ENCODE results near the gene SEH1L.

The SEH1L gene

GRCh38 chr18:12929477-12930083, 18.2 kb upstream of the SEH1L start:
- Mint-ChIP-seq H3K4me3 (no peak overlapping the region), H3K9me3 (no peaks in the 10 kb centered on the region), H3K36me3 (no peaks in the 10 kb centered on the region), H3K27ac (peak overlapping the region; percentile 40), H3K4me1 (peaks cover 23% of the 10 kb centered on the region)
- DNase-seq (ENCODE audit: low spot score in 2 of 2) (no peak), ATAC-seq (peak; percentile 34)

- no peaks in the 10 kb centered on the region for H3K36me3 Mint-ChIP-seq
- H3K27ac Mint-ChIP-seq = peak overlapping the region; percentile 40
- H3K9me3 Mint-ChIP-seq = no peaks in the 10 kb centered on the region
- ATAC-seq (no peak), DNase-seq (ENCODE audit: low spot score in 2 of 2) (no peak)
- H3K4me1 Mint-ChIP-seq = peaks cover 21% of the 10 kb centered on the region
- H3K4me3 Mint-ChIP-seq = no peak overlapping the region
These were observed 17.4 kb upstream of the SEH1L start for GRCh38 chr18:12930376-12930775.

- ATAC-seq (no peak), DNase-seq (ENCODE audit: low spot score in 2 of 2) (no peak)
- peaks cover 20% of the 10 kb centered on the region for H3K4me1 Mint-ChIP-seq
- H3K36me3 Mint-ChIP-seq = no peaks in the 10 kb centered on the region
- no peaks in the 10 kb centered on the region for H3K9me3 Mint-ChIP-seq
- no peak overlapping the region for H3K4me3 Mint-ChIP-seq
- no peak overlapping the region for H3K27ac Mint-ChIP-seq
These were observed 16.9 kb upstream of the SEH1L start for GRCh38 chr18:12930908-12931307.

- Mint-ChIP-seq H3K27ac (no peak overlapping the region), H3K4me1 (peaks cover 20% of the 10 kb centered on the region), H3K36me3 (no peaks in the 10 kb centered on the region), H3K4me3 (no peak overlapping the region), H3K9me3 (no peaks in the 10 kb centered on the region)
- ATAC-seq (no peak), DNase-seq (ENCODE audit: low spot score in 2 of 2) (no peak)
These were observed 14.5 kb upstream of the SEH1L start for GRCh38 chr18:12933327-12933726.

- no peaks in the 10 kb centered on the region for H3K9me3 Mint-ChIP-seq
- DNase-seq (ENCODE audit: low spot score in 2 of 2) (peak; percentile 50 to 78), ATAC-seq (peak; percentile 87)
- H3K36me3 Mint-ChIP-seq = no peaks in the 10 kb centered on the region
- no peak overlapping the region for H3K27ac Mint-ChIP-seq
- peaks cover 16% of the 10 kb centered on the region for H3K4me1 Mint-ChIP-seq
- H3K4me3 Mint-ChIP-seq = no peak overlapping the region
These were observed 13.2 kb upstream of the SEH1L start for GRCh38 chr18:12934454-12935071.

GRCh38 chr18:12939162-12939561, 8.6 kb upstream of the SEH1L start:
- H3K9me3 Mint-ChIP-seq = no peaks in the 10 kb centered on the region
- no peaks in the 10 kb centered on the region for H3K36me3 Mint-ChIP-seq
- no peak for DNase-seq (ENCODE audit: low spot score in 2 of 2)
- H3K4me3 Mint-ChIP-seq = no peak overlapping the region
- no peak for ATAC-seq
- peaks cover 6% of the 10 kb centered on the region for H3K4me1 Mint-ChIP-seq
- no peak overlapping the region for H3K27ac Mint-ChIP-seq

GRCh38 chr18:12943215-12943614, 4.6 kb upstream of the SEH1L start:
- Mint-ChIP-seq H3K36me3 (peaks cover 6% of the 10 kb centered on the region), H3K27ac (no peak overlapping the region), H3K4me3 (no peak overlapping the region), H3K4me1 (peaks cover 18% of the 10 kb centered on the region), H3K9me3 (no peaks in the 10 kb centered on the region)
- DNase-seq (ENCODE audit: low spot score in 2 of 2) (no peak), ATAC-seq (no peak)

GRCh38 chr18:12944709-12945108, 3.1 kb upstream of the SEH1L start:
- Mint-ChIP-seq H3K36me3 (peaks cover 20% of the 10 kb centered on the region), H3K4me3 (no peak overlapping the region), H3K27ac (no peak overlapping the region), H3K4me1 (peaks cover 20% of the 10 kb centered on the region), H3K9me3 (no peaks in the 10 kb centered on the region)
- ATAC-seq (no peak), DNase-seq (ENCODE audit: low spot score in 2 of 2) (no peak)

- DNase-seq (ENCODE audit: low spot score in 2 of 2) (peak in 1 of 2 donors; percentile 7), ATAC-seq (no peak)
These were observed 1.1 kb upstream of the SEH1L start for GRCh38 chr18:12946549-12947284.

GRCh38 chr18:12948050-12948804, 416 bp downstream of the SEH1L start:
- peak overlapping the region; percentile 95 for H3K4me3 Mint-ChIP-seq
- H3K36me3 Mint-ChIP-seq = peaks cover 41% of the 10 kb centered on the region
- H3K27ac Mint-ChIP-seq = peak overlapping the region; percentile 94

More at GRCh38 chr18:12946549-12947284, 1.1 kb upstream of the SEH1L start:
- peaks cover 30% of the 10 kb centered on the region for H3K36me3 Mint-ChIP-seq
- peak overlapping the region; percentile 95 for H3K4me3 Mint-ChIP-seq
- peak overlapping the region; percentile 94 for H3K27ac Mint-ChIP-seq
- H3K4me1 Mint-ChIP-seq = peaks cover 25% of the 10 kb centered on the region
- H3K9me3 Mint-ChIP-seq = no peaks in the 10 kb centered on the region

GRCh38 chr18:12958478-12958877, 10.7 kb downstream of the SEH1L start:
- peaks cover 99% of the 10 kb centered on the region for H3K36me3 Mint-ChIP-seq
- ATAC-seq = no peak
- DNase-seq (ENCODE audit: low spot score in 2 of 2) = no peak
- H3K9me3 Mint-ChIP-seq = no peaks in the 10 kb centered on the region
- H3K27ac Mint-ChIP-seq = no peak overlapping the region
- no peak overlapping the region for H3K4me3 Mint-ChIP-seq
- peaks cover 9% of the 10 kb centered on the region for H3K4me1 Mint-ChIP-seq

More at GRCh38 chr18:12948050-12948804, 416 bp downstream of the SEH1L start:
- H3K9me3 Mint-ChIP-seq = no peaks in the 10 kb centered on the region
- ATAC-seq (peak; percentile 91), DNase-seq (ENCODE audit: low spot score in 2 of 2) (peak; percentile 94 to 99)
- H3K4me1 Mint-ChIP-seq = peaks cover 25% of the 10 kb centered on the region

- Mint-ChIP-seq H3K27ac (no peak overlapping the region), H3K4me3 (no peak overlapping the region), H3K36me3 (peaks cover 99% of the 10 kb centered on the region), H3K4me1 (peaks cover 9% of the 10 kb centered on the region), H3K9me3 (no peaks in the 10 kb centered on the region)
- ATAC-seq = no peak
- no peak for DNase-seq (ENCODE audit: low spot score in 2 of 2)
These were observed 12.6 kb downstream of the SEH1L start for GRCh38 chr18:12960395-12960794.

- ATAC-seq (no peak), DNase-seq (ENCODE audit: low spot score in 2 of 2) (no peak)
- Mint-ChIP-seq H3K4me1 (peaks cover 9% of the 10 kb centered on the region), H3K36me3 (peaks cover 99% of the 10 kb centered on the region), H3K9me3 (no peaks in the 10 kb centered on the region), H3K4me3 (no peak overlapping the region), H3K27ac (no peak overlapping the region)
These were observed 13.1 kb downstream of the SEH1L start for GRCh38 chr18:12960853-12961397.

- Mint-ChIP-seq H3K4me1 (peaks cover 11% of the 10 kb centered on the region), H3K4me3 (no peak overlapping the region), H3K36me3 (peaks cover 99% of the 10 kb centered on the region), H3K9me3 (no peaks in the 10 kb centered on the region), H3K27ac (no peak overlapping the region)
- DNase-seq (ENCODE audit: low spot score in 2 of 2) = no peak
- ATAC-seq = no peak
These were observed 15.3 kb downstream of the SEH1L start for GRCh38 chr18:12963069-12963468.

GRCh38 chr18:12968115-12968514, 20.3 kb downstream of the SEH1L start:
- no peak overlapping the region for H3K4me3 Mint-ChIP-seq
- peak overlapping the region; percentile 6 for H3K27ac Mint-ChIP-seq
- H3K4me1 Mint-ChIP-seq = peaks cover 9% of the 10 kb centered on the region
- H3K9me3 Mint-ChIP-seq = no peaks in the 10 kb centered on the region
- no peak for ATAC-seq
- H3K36me3 Mint-ChIP-seq = peaks cover 100% of the 10 kb centered on the region
- no peak for DNase-seq (ENCODE audit: low spot score in 2 of 2)
